ENCODE results near the gene PAGE2B.
"Not testable (repeated sequence)": the region's sequence is repeated elsewhere in the genome, so short reads cannot be mapped to it uniquely, and the experiment has no call there.

Gene PAGE2B

DNA sequence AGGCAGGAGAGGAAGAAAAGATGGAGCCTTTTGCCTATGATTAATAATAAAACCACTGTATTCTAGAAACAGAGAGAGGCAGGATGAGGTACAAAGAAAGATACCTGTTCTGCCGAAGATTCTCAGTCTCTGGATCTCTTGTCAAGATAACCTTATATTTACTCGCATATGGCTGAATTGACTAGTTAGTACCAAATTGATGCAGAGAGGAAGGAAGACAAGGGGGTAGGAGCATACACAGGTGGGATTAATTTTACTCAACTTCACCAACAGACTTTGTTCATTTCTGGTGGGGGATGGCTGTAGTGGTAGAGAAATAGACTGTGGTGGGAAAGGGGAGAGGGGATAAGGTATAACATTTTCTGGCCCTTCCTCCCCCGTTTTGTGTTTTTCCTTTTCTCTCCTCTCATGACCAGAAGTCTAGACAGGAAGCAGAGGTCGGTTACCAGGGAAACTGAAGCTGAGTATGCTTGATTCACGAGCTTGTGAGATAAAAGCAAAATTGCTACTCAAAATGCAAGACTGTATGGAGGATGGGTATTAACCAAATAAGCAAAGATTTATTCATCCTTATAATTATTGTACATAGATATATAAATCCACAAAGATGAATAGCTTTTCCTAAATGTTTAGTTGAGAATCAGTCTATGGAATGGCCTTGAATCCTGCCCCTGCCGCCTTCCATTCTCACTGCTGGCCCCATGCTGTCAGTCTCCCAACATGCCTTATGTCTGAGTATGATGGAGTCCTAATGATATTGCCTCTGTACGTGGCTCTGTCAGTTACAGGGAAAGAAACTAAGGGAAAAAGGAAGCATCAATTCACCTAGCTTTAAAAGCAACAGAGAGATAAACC lies 17.8 kb upstream of the PAGE2B start:
- Histone ChIP-seq H3K4me1 (ENCODE audit: insufficient read depth, low read length) (no peaks in the 10 kb centered on the region), H3K4me3 (ENCODE audit: low read length) (no peak overlapping the region), H3K9ac (ENCODE audit: low read depth, low read length) (no peak overlapping the region), H3K27me3 (ENCODE audit: insufficient read depth, low read length) (no peaks in the 10 kb centered on the region), H3K36me3 (ENCODE audit: insufficient read depth, low read length) (no peaks in the 10 kb centered on the region), H3K27ac (ENCODE audit: low read depth, low read length) (no peak overlapping the region), H3K9me3 (ENCODE audit: insufficient read depth, low read depth, low read length) (no peaks in the 10 kb centered on the region)
- 83% methylated on average over 3 of the region's 7 CpGs for WGBS

DNA sequence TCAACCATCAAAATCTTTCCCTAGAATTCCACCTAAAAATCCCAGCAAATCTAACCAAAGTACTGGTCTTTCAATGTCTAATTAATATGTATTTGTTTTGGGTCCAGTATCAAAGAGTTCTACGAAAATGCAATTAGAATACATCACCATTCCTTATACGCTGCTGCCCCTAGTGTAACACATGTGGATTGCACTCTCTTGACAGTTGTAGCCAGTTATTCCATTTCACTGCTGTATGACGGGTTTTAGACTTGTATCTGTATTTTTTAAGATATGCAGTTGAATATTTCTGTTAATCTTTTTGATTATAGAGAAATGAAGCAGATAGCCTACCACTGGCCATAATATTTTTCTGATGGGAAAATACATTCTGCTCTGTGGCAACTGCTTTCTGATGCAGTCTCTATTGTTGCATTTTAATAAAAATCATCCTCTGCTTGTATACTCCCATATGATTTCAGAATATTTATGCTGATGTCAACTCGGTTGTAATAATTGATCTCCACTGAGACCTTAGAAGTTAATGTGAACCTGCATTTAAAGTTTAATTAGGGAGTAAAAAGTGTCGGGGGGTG lies 17.1 kb upstream of the PAGE2B start:
- Histone ChIP-seq H3K9ac (ENCODE audit: low read depth, low read length) (no peak overlapping the region), H3K27ac (ENCODE audit: low read depth, low read length) (no peak overlapping the region), H3K4me1 (ENCODE audit: insufficient read depth, low read length) (no peaks in the 10 kb centered on the region), H3K4me3 (ENCODE audit: low read length) (no peak overlapping the region), H3K36me3 (ENCODE audit: insufficient read depth, low read length) (no peaks in the 10 kb centered on the region), H3K27me3 (ENCODE audit: insufficient read depth, low read length) (no peaks in the 10 kb centered on the region), H3K9me3 (ENCODE audit: insufficient read depth, low read depth, low read length) (no peaks in the 10 kb centered on the region)
- 45% methylated on average over 1 of the region's 5 CpGs for WGBS

DNA sequence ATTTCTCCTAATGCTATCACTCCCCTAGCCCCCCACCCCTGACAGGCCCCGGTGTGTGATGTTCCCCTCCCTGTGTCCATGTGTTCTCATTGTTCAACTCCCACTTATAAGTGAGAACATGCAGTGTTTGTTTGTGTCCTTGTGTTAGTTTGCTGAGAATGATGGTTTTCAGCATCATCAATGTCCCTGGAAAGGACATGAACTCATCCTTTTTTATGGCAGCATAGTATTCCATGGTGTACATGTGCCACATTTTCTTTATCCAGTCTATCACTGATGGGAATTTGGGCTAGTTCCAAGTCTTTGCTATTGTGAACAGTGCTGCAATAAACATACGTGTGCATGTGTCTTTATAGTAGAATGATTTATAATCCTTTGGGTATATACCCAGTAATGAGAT lies 7.7 kb upstream of the PAGE2B start:
- H3K36me3 ChIP-seq (ENCODE audit: insufficient read depth, low read length); H3K9me3 ChIP-seq (ENCODE audit: insufficient read depth, low read depth, low read length); H3K9ac ChIP-seq (ENCODE audit: low read depth, low read length); H3K27ac ChIP-seq (ENCODE audit: low read depth, low read length); H3K4me3 ChIP-seq (ENCODE audit: low read length); H3K4me1 ChIP-seq (ENCODE audit: insufficient read depth, low read length); H3K27me3 ChIP-seq (ENCODE audit: insufficient read depth, low read length): not testable (repeated sequence)
- 100% methylated on average over 1 of the region's 2 CpGs for WGBS

DNA sequence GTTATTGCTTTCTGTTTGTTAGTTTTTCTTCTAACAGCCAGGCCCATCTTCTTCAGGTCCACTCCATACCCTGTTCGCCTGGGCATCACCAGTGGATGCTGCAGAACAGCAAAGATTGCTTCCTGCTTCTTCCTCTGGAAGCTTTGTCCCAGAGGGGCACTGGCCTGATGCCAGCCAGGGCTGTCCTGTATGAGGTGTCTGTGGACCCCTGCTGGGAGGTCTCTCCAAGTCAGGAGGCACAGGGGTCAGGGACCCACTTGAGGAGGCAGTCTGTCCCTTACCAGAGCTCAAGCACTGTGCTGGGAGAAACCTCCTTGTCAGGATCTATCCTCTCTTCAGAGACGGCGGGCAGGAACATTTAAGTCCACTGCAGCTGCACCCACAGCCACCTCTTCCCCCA lies 2.5 kb upstream of the PAGE2B start:
- H3K36me3 ChIP-seq (ENCODE audit: insufficient read depth, low read length), result no peaks in the 10 kb centered on the region
- H3K9ac ChIP-seq (ENCODE audit: low read depth, low read length), result no peak overlapping the region
- H3K27ac ChIP-seq (ENCODE audit: low read depth, low read length), result no peak overlapping the region
- 90% methylated on average over 3 of the region's 3 CpGs for WGBS
- H3K9me3 ChIP-seq (ENCODE audit: insufficient read depth, low read depth, low read length), result no peaks in the 10 kb centered on the region
- H3K27me3 ChIP-seq (ENCODE audit: insufficient read depth, low read length), result no peaks in the 10 kb centered on the region
- H3K4me1 ChIP-seq (ENCODE audit: insufficient read depth, low read length), result no peaks in the 10 kb centered on the region
- no peak overlapping the region for H3K4me3 ChIP-seq (ENCODE audit: low read length)

DNA sequence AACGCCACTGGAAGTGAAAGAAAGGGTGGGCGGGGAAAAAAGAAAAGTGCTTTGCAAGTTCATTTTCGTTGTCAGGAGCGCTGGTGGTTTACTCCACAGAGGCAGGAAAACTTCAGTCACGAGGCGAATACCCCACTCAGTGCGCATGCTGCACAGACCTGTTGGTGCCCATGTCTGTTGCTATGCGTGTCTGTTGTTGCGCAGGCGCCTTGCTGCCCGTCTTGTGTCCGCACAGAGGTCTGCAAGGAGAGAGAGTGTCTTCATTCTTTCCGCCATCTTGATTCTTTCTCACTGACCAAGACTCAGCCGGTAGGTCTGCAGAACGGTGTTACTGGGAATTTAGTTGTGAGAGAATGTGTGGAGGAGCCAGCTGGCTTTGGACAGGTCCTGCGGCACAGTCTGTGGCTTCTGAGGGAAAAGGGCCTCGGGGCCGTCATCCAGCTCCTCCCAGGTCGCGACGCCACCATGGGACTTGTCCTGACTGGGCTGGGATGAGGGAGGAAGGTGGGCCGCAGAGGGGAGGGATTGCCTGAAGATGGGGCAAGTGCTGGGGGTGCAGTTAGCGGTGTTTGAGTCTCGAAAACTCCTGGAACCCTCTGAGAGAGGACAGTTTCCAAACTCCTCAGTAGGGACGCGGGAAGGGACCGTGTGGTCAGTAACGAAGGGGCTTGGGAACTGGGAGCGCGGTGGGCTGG lies 14.1 kb downstream of the PAGE2B start, which contains the start of gene PAGE2:
PAGE2 (plus strand) TSS at position 224 of the 695 bp plus-strand sequence. CDS start 1,003 bp downstream, outside the sequence.
- no peaks in the 10 kb centered on the region for H3K9me3 ChIP-seq (ENCODE audit: insufficient read depth, low read depth, low read length)
- 93% methylated on average over 30 of the region's 30 CpGs for WGBS
- no peak within 1 kb of the TSS for H3K27ac ChIP-seq (ENCODE audit: low read depth, low read length)
- no peaks in the 10 kb centered on the region for H3K27me3 ChIP-seq (ENCODE audit: insufficient read depth, low read length)
- no peak within 1 kb of the TSS for H3K9ac ChIP-seq (ENCODE audit: low read depth, low read length)
- no peak within 1 kb of the TSS for H3K4me3 ChIP-seq (ENCODE audit: low read length)
- no peaks in the 10 kb centered on the region for H3K36me3 ChIP-seq (ENCODE audit: insufficient read depth, low read length)
- H3K4me1 ChIP-seq (ENCODE audit: insufficient read depth, low read length), result no peaks in the 10 kb centered on the region

DNA sequence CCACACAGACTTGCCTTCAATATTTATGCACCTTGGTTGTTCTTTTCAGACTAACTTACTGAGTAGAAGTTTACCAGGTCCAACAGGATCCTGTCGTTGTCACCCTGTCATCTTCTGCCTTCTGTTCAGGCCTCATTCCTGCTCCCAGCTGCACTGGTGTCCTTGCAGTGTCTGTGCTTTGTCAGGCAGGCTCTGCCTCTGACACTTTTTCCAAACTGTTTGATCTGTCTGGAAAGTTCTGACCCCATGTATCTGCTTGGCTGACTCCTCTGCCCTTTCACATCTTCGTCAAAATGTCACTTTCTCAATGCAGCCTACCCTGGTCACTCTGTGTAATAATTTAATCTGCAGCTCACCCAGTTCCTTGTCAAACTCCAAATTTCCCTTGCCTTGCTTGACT lies 23.9 kb downstream of the PAGE2B start:
- WGBS, result 83% methylated on average over 2 of the region's 2 CpGs

DNA sequence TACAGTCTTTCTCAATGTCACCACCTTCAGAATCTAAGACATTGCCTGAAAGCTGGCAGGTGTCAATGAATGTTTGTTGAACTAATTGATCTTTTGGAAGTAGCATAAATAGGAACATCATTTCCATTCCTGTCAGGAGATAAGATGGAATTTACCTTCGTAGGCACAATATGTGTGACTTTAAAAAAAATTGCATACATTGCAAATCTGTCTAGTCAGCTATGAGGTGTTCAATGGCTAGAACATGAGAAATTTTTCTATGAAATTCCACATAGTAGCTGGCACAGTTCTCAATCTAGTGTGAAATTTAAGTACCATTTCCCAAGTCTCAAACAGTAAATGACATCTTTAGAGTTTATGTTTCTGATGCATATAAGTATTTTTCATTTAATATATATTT lies 24.3 kb downstream of the PAGE2B start:
- Histone ChIP-seq H3K27me3 (ENCODE audit: insufficient read depth, low read length) (no peaks in the 10 kb centered on the region), H3K4me1 (ENCODE audit: insufficient read depth, low read length) (no peaks in the 10 kb centered on the region), H3K36me3 (ENCODE audit: insufficient read depth, low read length) (no peaks in the 10 kb centered on the region), H3K9ac (ENCODE audit: low read depth, low read length) (no peak overlapping the region), H3K27ac (ENCODE audit: low read depth, low read length) (no peak overlapping the region), H3K4me3 (ENCODE audit: low read length) (no peak overlapping the region), H3K9me3 (ENCODE audit: insufficient read depth, low read depth, low read length) (no peaks in the 10 kb centered on the region)
- no CpG with 5 or more reads among the region's 1 CpG for WGBS

More for the DNA sequence above, 23.9 kb downstream of the PAGE2B start:
- Histone ChIP-seq H3K9me3 (ENCODE audit: insufficient read depth, low read depth, low read length) (no peaks in the 10 kb centered on the region), H3K27me3 (ENCODE audit: insufficient read depth, low read length) (no peaks in the 10 kb centered on the region), H3K9ac (ENCODE audit: low read depth, low read length) (no peak overlapping the region), H3K27ac (ENCODE audit: low read depth, low read length) (no peak overlapping the region), H3K4me3 (ENCODE audit: low read length) (no peak overlapping the region), H3K36me3 (ENCODE audit: insufficient read depth, low read length) (no peaks in the 10 kb centered on the region), H3K4me1 (ENCODE audit: insufficient read depth, low read length) (no peaks in the 10 kb centered on the region)

DNA sequence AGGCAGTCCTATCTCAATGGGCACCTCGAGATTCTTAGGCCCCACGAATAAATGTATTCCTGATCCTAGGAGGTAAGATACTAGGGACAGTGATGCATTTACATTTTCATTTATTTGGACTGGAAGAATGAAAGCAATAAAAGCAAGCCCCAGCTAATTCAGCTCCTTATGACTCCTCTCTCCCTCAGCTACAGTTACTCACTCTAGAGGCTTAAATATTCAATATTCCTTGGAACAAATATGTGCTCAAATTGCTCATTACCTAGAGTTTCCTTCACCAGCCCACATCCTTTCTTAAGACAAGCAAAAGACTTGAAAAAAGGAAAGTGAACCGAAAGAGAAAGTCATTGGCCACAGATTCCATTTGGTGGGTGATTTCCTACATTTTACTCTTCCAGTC lies 27.9 kb downstream of the PAGE2B start:
- Histone ChIP-seq H3K9me3 (ENCODE audit: insufficient read depth, low read depth, low read length) (no peaks in the 10 kb centered on the region), H3K4me1 (ENCODE audit: insufficient read depth, low read length) (no peaks in the 10 kb centered on the region), H3K27me3 (ENCODE audit: insufficient read depth, low read length) (no peaks in the 10 kb centered on the region), H3K36me3 (ENCODE audit: insufficient read depth, low read length) (no peaks in the 10 kb centered on the region), H3K4me3 (ENCODE audit: low read length) (no peak overlapping the region), H3K27ac (ENCODE audit: low read depth, low read length) (no peak overlapping the region), H3K9ac (ENCODE audit: low read depth, low read length) (no peak overlapping the region)
- 94% methylated on average over 3 of the region's 3 CpGs for WGBS

DNA sequence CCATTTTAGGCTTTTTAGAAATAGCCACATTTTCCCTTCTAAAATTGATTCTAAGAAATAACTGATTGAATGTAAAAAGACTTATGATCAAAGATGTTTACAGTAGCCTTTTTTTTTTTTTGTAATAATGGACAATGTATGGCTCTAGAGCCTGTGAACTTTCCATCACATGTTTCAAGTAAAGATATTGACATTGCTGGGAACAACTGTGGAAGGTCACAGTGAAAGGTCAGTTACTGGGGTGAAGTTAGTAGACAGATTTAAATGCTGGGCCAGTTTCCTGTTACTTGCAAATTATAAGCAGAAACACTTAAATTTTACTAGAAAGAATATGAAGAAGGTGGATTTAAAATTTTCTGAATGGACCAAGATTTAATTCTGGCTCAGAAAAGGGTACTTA lies 32.4 kb downstream of the PAGE2B start:
- Histone ChIP-seq H3K27ac (ENCODE audit: low read depth, low read length) (no peak overlapping the region), H3K9ac (ENCODE audit: low read depth, low read length) (no peak overlapping the region), H3K36me3 (ENCODE audit: insufficient read depth, low read length) (no peaks in the 10 kb centered on the region), H3K27me3 (ENCODE audit: insufficient read depth, low read length) (no peaks in the 10 kb centered on the region; the same call in 1 of the 2 replicates), H3K9me3 (ENCODE audit: insufficient read depth, low read depth, low read length) (no peaks in the 10 kb centered on the region), H3K4me3 (ENCODE audit: low read length) (no peak overlapping the region), H3K4me1 (ENCODE audit: insufficient read depth, low read length) (no peaks in the 10 kb centered on the region)

DNA sequence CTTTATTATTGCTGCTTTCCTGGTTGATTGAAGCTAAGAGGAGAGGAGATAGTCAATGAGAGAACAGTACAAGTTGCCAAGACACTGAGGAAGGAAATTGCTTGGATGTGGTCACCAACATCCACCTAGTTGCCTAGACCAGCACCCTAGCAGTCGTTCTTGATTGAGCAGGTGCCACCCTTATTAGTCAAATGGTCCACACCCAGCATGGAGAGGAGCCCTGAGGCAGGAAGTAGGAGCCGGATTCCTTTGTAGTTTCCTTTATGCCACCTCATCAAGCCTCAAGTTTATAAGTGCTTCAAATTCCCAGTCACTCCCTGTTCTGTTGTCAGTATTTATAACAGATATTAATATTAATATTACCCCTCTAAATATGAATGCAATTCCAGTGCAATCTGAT lies 33.1 kb downstream of the PAGE2B start:
- H3K27ac ChIP-seq (ENCODE audit: low read depth, low read length), result no peak overlapping the region
- no peak overlapping the region for H3K9ac ChIP-seq (ENCODE audit: low read depth, low read length)
- H3K4me3 ChIP-seq (ENCODE audit: low read length), result no peak overlapping the region
- no peaks in the 10 kb centered on the region for H3K9me3 ChIP-seq (ENCODE audit: insufficient read depth, low read depth, low read length)
- H3K27me3 ChIP-seq (ENCODE audit: insufficient read depth, low read length), result no peaks in the 10 kb centered on the region; the same call in 1 of the 2 replicates
- no peaks in the 10 kb centered on the region for H3K36me3 ChIP-seq (ENCODE audit: insufficient read depth, low read length)
- 81% methylated on average over 2 of the region's 2 CpGs for WGBS
- no peaks in the 10 kb centered on the region for H3K4me1 ChIP-seq (ENCODE audit: insufficient read depth, low read length)

DNA sequence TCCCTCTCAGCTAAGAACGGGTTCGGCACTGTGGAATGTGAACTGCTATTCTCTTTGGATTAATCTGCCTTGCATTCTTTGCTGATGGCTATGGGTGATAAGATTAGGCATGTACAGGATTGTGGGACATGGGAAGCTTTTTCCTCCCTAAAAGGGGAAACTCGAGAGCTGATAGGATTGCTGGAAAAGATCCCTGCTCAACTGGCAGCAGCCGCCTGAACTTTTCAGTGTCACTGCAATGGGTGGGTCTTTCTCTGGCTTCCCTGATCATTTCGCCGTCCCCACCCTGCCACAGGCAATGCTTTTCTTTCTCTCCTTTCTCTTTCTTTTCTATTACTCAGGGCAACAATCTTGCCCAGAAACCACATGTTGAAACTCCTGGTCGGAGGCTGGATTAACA lies 34.5 kb downstream of the PAGE2B start:
- WGBS, result 83% methylated on average over 7 of the region's 7 CpGs
- Histone ChIP-seq H3K36me3 (ENCODE audit: insufficient read depth, low read length) (no peaks in the 10 kb centered on the region), H3K9ac (ENCODE audit: low read depth, low read length) (no peak overlapping the region), H3K27me3 (ENCODE audit: insufficient read depth, low read length) (no peaks in the 10 kb centered on the region; the same call in 1 of the 2 replicates), H3K9me3 (ENCODE audit: insufficient read depth, low read depth, low read length) (no peaks in the 10 kb centered on the region), H3K4me1 (ENCODE audit: insufficient read depth, low read length) (no peaks in the 10 kb centered on the region), H3K27ac (ENCODE audit: low read depth, low read length) (no peak overlapping the region), H3K4me3 (ENCODE audit: low read length) (no peak overlapping the region)
